ENCODE results near the gene KNTC1.

GRCh38 chr12:122590990-122591389, 63.9 kb downstream of the KNTC1 start:
- no peak for TF ChIP-seq ZC3H10 (CRISPR knock-in tag; IDR thresholded peaks at IDR 0.05)
- no peak for TF ChIP-seq BACH2 (CRISPR knock-in tag; IDR thresholded peaks at IDR 0.05; ENCODE audit: borderline replicate concordance)
- TF ChIP-seq ZFP3 (CRISPR knock-in tag; IDR thresholded peaks at IDR 0.05), result no peak
- TF ChIP-seq GLIS3 (CRISPR knock-in tag; IDR thresholded peaks at IDR 0.05), result no peak
- no peak for TF ChIP-seq PPARA (CRISPR knock-in tag; IDR thresholded peaks at IDR 0.05; ENCODE audit: borderline replicate concordance)
- no peak for TF ChIP-seq PATZ1 (CRISPR knock-in tag; IDR thresholded peaks at IDR 0.05; ENCODE audit: borderline replicate concordance)
- TF ChIP-seq RARB (CRISPR knock-in tag; IDR thresholded peaks at IDR 0.05), result no peak
- no peak for TF ChIP-seq SNAI2 (CRISPR knock-in tag; IDR thresholded peaks at IDR 0.05)
- no peak for TF ChIP-seq CSDC2 (CRISPR knock-in tag; IDR thresholded peaks at IDR 0.05)
- TF ChIP-seq POU6F1 (CRISPR knock-in tag; IDR thresholded peaks at IDR 0.05; ENCODE audit: borderline replicate concordance, low read depth), result no peak

Measured in SK-N-SH treated with all-trans-retinoic acid at 6 μM for 48 hours (cell line).